Measurements from ENCODE around the gene SUGT1.

- no peak for TF ChIP-seq EP300 (IDR thresholded peaks at IDR 0.05)
- TF ChIP-seq CTCF (IDR thresholded peaks at IDR 0.05) = no peak
- no peak for TF ChIP-seq POLR2A (IDR thresholded peaks at IDR 0.05)
These were observed 73.6 kb downstream of the SUGT1 start for GRCh38 chr13:52726258-52726657.

All from stomach (tissue), 4 donors.